T47D (cell line): Measurements from ENCODE around the gene ARID1B.

ENCODE experiments used
- DNase-seq, 2 experiments: peaks; one replicate each; pipeline versions ENCODE4 v3.0.0 to v3.0.0-alpha.2; 2011 to 2012; ENCODE audit warnings: low read depth in 1 of 2, low spot score in 1 of 2
- JUND ChIP-seq: IDR thresholded peaks from 2 replicates; pipeline ENCODE4 v1.6.1; 2012; ENCODE audit warnings: low read depth
- in situ Hi-C: cut with HindIII; loops from 2 replicates; pipeline ENCODE4 v1.10.0; 2016; ENCODE audit warnings: low sequenced_read_pairs, low pct_unique_long_range_greater_than_20kb

ARID1B gene

DNA sequence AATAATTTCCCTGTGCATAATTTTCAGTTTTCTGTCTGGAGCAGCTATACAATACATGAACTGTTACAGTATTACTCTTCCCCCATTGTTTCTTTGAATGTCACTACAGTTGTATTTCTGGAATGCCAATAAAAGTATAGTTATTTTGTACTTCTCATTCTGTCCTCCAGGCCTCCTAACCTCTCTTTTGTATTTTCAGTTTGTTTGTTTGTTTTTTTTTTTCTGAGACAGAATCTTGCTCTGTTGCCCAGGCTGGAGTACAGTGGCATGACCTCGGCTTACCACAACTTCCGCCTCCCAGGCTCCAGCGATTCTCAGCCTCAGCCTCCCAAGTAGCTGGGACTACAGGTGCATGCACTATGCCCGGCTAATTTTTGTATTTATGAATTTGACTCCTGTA, 16.8 kb upstream of the ARID1B start:
- TF ChIP-seq JUND: no peak
- peak in 1 of 2 experiments; percentile 47 for DNase-seq
- in situ Hi-C loops: no loop called here

DNA sequence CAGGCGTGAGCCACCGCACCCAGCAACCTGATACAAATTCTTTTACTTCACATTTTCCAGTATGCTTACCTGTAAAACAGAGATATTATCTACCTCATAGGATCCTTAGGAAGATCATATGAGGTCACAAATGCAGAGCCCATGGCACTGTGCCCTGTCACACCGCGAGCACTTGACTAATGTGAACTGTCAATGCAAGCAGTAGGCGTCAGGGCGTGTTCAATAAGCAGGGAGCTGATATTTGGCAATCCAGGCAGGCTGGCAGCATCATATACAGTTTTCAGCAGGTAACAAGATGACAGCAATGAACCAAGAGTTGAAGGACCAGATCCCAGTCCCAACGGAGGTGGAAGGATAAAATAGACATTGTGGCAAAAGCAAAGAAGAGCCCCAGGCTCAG, 14.6 kb upstream of the ARID1B start:
- TF ChIP-seq JUND: no peak
- no peak for DNase-seq
- in situ Hi-C loops: no loop called here

DNA sequence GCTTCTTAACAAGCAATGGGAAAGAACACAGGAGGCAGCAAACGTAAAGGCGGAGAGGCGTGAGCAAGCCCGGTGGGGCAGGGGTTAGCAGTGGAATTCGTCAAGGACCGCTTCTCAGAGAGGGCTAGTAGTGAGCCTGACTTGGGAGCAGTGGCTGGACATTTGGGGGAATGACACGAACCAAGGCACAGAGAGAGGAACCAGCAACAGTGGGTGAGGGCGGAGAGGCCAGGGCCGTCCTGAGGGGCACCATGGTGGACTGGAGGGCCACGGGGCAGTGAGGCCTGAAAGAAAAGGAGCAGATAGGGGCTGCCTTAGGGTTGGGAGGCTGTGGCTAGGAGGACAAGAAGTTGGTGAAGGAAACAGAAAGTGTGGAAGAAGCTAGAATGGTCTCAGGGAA, 12.1 kb upstream of the ARID1B start:
- TF ChIP-seq JUND: no peak
- in situ Hi-C loops: no loop called here
- no peak for DNase-seq

GRCh38 chr6:156767603-156768467, 9.3 kb upstream of the ARID1B start:
- TF ChIP-seq JUND: no peak
- no peak for DNase-seq
- in situ Hi-C loops: no loop called here

GRCh38 chr6:156771047-156771446, 6.1 kb upstream of the ARID1B start:
- no peak for DNase-seq
- in situ Hi-C loops: no loop called here
- TF ChIP-seq JUND: no peak

DNA sequence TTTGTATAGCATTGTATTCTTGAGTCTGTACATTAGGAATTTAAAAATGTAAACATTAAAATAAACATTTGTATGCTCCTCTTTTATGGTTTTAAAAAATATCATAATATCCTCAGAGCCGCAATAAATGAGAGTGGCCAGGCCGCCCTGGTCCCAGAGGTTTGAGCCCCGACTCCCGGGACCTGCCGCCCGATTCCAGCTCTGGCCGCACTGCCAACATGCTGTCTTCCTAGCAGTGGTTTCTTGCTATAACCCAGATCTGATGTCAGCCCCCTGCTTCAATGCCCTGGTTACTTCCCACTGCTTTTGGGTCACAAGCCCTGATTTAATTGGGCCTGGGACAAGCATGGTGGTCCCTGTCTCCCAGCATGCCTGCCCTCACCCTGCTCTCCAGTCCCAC, 5.4 kb upstream of the ARID1B start:
- no peak for TF ChIP-seq JUND
- no peak for DNase-seq
- in situ Hi-C loops: no loop called here

DNA sequence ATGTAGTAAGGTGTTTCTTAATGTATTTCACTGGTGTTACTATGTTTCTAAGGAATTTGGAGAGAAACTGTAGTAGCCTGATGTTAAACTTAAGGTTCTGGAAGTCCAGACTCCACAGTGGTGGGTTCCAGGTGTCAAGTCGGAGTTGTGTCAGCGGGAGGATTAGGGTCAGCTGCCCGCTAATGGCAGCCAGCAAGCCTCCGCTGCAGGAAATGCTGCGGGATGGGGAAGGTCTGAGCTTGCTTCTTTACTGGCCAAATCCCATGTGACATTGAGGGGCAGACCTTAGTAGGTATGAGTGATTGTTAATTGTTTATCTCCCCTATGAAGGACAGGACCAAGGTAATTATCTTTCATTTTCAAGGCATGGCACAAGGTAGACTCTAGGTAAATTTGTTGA, 3.7 kb upstream of the ARID1B start:
- no peak for TF ChIP-seq JUND
- DNase-seq: no peak
- in situ Hi-C loops: no loop called here

- no peak for DNase-seq
- no peak for TF ChIP-seq JUND
- in situ Hi-C loops: no loop called here
Measured at GRCh38 chr6:156773935-156774852, 3.0 kb upstream of the ARID1B start.

DNA sequence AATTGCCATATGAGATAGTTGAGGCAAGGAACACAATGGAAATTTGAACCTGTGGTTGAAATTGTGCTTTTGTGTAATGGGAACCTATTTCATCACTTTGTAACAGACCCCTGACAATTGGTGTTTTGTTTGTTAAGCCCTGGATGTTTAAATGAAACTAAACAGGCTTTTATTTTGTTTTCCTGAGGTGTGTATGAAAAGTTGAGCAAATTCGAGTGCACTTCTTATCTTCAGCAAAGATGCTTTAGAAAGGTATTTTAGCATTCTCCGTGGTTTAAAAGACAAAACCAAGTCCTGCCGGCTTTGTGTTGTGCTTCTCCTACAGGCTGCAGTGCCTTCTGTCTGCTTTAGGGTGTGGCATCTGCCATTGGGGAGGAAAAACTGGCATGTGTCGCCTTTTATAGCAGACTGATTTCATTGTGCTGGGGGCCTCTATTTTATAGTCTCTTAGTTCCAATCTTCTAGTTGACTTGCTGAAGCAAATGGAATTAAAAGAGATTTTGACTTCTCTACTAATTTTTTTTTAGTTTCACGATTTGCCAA, 2.2 kb upstream of the ARID1B start:
- DNase-seq: no peak
- no peak for TF ChIP-seq JUND
- in situ Hi-C loops: no loop called here

- no peak for TF ChIP-seq JUND
- DNase-seq: no peak
- in situ Hi-C loops: no loop called here
Measured at GRCh38 chr6:156775717-156776116, 1.5 kb upstream of the ARID1B start.

GRCh38 chr6:156776470-156776839, 723 bp upstream of the ARID1B start:
- in situ Hi-C loops: no loop called here
- DNase-seq: peak; percentile 44 to 66
- no peak for TF ChIP-seq JUND

DNA sequence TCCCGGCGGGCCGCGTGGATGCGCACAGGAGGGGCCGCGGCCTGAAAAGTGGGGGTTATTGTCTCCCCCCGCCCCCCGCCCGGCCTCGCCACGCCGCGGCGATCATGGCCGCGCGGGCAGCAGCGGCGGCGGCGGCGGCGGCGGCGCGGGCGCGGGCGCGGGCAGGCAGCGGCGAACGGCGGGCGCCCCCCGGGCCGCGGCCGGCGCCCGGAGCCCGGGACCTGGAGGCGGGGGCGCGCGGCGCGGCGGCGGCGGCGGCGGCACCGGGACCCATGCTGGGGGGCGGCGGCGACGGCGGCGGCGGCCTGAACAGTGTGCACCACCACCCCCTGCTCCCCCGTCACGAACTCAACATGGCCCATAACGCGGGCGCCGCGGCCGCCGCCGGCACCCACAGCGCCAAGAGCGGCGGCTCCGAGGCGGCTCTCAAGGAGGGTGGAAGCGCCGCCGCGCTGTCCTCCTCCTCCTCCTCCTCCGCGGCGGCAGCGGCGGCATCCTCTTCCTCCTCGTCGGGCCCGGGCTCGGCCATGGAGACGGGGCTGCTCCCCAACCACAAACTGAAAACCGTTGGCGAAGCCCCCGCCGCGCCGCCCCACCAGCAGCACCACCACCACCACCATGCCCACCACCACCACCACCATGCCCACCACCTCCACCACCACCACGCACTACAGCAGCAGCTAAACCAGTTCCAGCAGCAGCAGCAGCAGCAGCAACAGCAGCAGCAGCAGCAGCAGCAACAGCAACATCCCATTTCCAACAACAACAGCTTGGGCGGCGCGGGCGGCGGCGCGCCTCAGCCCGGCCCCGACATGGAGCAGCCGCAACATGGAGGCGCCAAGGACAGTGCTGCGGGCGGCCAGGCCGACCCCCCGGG, 637 bp downstream of the ARID1B start:
- no peak for TF ChIP-seq JUND
- in situ Hi-C loops: no loop called here
- DNase-seq: peak in 1 of 2 experiments; percentile 51
